SH-SY5Y (cell line): ENCODE results near the gene TGFA.

Experiments
- GATA2 ChIP-seq: IDR thresholded peaks from 2 replicates; pipeline ENCODE4 v1.6.1; 2011; ENCODE audit warnings: mild to moderate bottlenecking, low read depth, low read length
- GATA3 ChIP-seq: IDR thresholded peaks from 2 replicates; pipeline ENCODE4 v1.6.1; 2011; ENCODE audit warnings: low read depth, mild to moderate bottlenecking, low read length, moderate library complexity

GRCh38 chr2:70443078-70443465, 110.6 kb downstream of the TGFA start:
- TF ChIP-seq GATA2 (no peak), GATA3 (no peak)
